22Rv1 (cell line): Measurements from ENCODE around the gene RNH1.

ENCODE experiments used
- CTCF ChIP-seq: fragments of 450-650 bp; IDR thresholded peaks from 2 replicates; pipeline ENCODE4 v1.5.1; 2017; ENCODE audit warnings: mild to moderate bottlenecking
- ZFX ChIP-seq: fragments of 450-650 bp; IDR thresholded peaks from 2 replicates; pipeline ENCODE4 v1.6.1; 2017; ENCODE audit warnings: antibody characterized with exemption, borderline replicate concordance

GRCh38 chr11:488579-488978 lies 18.5 kb downstream of the RNH1 start:
- TF ChIP-seq CTCF: no peak
- TF ChIP-seq ZFX: no peak
